GM21619 (cell line): ENCODE measurements around the gene RNF220.

Experiments used
- ATAC-seq: cut with Tn5 transposase; IDR thresholded peaks from one replicate; pipeline ENCODE4 v1.9.1; 2021; ENCODE audit not compliant: unreplicated experiment

Gene RNF220

DNA sequence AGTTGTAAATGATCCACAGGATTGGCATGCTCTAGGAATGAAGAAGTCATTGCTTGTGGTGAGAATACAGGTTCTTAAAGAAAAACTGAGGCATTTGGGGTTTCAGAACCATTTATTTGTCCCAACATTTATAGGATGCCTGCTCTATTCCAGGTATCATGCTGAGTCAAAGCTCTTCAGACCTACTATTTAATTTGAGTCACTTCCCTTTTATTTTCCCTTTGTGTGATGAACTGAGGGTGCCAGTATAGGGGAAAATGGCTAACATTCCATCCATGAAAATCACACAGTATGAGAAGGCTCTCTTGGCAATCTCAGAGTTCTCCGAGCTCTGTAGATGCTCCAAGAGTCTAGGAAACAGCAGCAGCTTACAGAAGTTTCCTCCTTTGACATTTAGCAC, 110.4 kb downstream of the RNF220 start:
- ATAC-seq = no peak

DNA sequence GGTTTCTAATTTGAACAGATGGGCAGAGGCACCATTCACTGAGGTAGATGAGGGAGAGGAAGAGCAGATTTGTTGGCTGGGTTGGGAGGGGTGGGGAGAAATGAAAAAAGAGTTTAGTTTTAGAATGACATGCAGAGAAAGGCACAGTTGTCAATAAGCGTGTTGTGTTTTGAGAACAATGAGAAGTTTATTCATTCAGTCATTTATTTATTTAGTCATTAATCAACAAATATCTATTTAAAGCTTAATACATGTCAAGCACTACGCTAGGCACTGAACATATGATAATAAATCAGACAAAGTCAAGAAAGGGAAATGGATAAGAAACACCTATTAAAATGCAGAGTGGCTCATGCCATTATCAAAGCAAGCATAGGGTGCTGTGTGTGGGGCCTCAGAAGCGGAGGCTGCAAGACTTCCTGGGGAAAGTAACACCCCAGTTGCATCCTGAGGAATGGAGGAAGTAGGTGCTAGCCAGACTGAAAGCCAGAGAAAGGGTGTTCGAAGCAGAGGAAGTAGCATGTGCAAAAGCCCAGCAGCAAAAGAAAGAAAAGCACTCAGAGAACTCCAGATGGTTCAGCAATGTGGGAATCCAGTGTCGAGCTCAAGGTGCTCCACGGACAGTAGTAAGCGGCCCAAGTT, 114.1 kb downstream of the RNF220 start:
- no peak for ATAC-seq

- no peak for ATAC-seq
Observed at GRCh38 chr1:44521378-44522080, 116.5 kb downstream of the RNF220 start.

GRCh38 chr1:44523593-44524591, 118.8 kb downstream of the RNF220 start:
- no peak for ATAC-seq

- no peak for ATAC-seq
Observed at GRCh38 chr1:44524655-44525500, 119.8 kb downstream of the RNF220 start.

GRCh38 chr1:44526295-44527073, 121.4 kb downstream of the RNF220 start:
- ATAC-seq = no peak

DNA sequence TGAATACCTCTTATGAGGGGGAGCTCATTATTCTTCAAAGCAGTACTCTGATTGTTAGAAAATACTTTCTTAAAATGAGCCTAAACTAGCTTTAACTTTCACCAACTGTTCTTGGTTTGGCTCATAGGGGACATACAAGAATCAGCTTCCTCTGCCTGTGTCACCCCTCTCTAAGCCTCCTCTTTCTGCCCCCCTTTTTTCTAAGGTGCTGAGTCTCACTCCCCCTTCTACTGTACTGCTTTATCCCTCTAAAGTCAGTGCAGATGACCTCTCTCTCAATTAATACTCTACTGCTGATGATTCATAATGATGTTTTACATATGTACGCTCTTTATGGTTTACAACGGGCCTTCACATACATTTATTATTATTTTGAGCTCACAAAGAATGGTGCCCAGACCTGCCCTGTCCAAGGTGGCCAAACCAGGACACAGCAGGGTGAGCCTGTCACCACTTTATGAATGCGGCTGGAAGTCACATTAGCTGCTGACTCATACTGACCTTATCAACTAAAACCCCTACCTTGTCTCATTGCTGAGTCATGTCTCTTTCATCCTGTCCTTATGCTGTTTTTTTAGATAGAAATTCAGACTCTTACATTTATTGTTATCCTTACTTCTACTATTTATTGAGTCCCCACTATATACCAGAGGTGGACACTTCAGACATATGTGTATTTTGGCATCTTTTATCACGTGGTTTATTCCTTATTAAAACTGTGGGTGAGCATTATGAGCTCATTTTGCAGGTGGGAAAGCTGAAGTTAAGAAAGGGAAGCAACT, 126.9 kb downstream of the RNF220 start:
- peak; percentile 77 for ATAC-seq

DNA sequence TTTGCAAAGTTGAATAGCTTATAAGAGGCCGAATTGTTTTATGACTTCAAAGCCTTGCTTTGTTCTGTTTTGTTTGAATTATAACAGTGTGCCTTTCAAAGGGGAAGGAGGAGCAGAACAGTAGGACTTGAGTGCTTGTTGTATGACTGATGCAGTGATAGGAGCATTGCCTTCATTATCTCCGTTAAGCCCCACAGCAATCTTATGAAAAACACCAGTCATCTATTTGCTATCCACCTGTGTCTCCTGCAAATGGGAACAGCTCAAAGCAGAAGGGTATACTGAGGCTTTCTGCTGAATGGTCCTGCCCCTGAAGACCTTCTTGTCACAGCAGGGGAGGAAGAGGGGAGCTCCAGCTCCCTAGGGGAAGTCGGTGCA, 127.5 kb downstream of the RNF220 start:
- ATAC-seq = no peak

- ATAC-seq = no peak
Observed at GRCh38 chr1:44534771-44535170, 129.7 kb downstream of the RNF220 start.

GRCh38 chr1:44536357-44537209, 131.5 kb downstream of the RNF220 start:
- ATAC-seq = no peak

GRCh38 chr1:44537538-44537937, 132.5 kb downstream of the RNF220 start:
- no peak for ATAC-seq

GRCh38 chr1:44537956-44538355, 132.9 kb downstream of the RNF220 start:
- ATAC-seq = no peak

DNA sequence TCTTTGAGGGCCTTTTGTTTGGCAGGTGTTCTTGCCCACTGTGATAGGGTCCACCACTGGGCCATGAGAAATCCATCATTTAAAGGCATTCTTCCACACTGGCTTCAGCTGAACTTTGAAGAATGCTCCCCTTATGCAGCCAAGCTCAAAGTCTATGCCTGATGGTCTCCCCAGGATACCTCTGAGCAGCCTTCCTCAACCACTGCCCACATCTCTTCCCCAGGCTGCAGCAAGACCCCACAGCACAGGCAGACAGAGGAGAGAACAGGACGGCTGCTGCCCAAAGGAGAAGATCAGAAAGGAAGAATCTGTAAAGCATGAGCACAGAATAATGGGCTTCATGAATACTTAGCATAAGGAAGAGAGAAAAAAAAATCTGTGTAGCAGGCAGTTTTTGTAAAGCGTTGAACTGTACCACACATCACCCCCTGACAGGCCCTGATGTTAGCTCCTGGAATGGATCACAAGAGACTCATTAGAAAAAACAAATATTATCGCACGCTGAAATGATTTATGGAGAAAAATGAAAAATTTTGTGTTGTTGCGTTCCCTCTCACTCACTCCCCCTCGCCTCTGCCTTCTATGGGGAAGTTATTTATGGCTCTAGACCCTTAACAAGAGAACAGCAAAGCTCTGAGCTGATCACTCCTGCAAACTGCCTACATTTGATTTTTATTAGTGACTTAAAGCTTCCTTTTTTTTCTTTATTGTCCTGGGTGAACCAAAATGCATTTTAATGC, 135.1 kb downstream of the RNF220 start:
- no peak for ATAC-seq

- no peak for ATAC-seq
Observed at GRCh38 chr1:44542420-44543063, 137.5 kb downstream of the RNF220 start.

DNA sequence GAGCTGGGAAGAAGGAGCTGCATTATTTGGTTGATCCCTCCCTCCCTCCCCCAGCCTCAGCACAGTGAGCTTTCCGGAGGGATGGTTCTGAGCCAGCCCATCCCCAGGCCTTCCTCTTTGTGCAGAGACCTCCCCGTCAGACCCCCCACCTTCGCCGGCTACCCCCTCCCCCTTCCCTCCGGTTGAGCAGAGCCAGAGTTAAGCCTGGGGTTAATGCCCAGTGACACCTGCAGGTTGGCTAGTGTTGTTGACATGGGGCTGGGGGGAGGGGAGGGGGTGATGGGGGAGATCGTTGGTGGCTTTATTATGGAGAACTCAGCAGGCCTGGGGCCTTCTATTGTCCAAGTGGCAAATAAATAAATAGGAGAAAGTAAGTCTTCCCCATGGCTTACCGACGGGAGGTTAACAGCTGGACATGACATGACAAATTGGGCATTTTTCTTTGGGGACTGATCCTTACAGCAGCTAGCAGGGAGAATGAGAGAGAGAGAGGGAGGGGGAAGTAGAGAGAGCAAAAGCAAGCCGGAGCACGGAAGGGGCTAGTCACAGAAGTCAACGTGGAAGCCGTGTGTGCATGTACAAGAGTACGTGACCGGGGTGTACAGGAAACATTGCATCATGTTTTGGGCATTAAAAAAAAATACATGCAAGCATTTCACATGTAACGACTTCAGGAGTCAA, 138.1 kb downstream of the RNF220 start:
- ATAC-seq = no peak

GRCh38 chr1:44543786-44544185, 138.7 kb downstream of the RNF220 start:
- ATAC-seq = no peak
